ENCODE data around the gene GPX2.

- TF ChIP-seq, protein P1, sequence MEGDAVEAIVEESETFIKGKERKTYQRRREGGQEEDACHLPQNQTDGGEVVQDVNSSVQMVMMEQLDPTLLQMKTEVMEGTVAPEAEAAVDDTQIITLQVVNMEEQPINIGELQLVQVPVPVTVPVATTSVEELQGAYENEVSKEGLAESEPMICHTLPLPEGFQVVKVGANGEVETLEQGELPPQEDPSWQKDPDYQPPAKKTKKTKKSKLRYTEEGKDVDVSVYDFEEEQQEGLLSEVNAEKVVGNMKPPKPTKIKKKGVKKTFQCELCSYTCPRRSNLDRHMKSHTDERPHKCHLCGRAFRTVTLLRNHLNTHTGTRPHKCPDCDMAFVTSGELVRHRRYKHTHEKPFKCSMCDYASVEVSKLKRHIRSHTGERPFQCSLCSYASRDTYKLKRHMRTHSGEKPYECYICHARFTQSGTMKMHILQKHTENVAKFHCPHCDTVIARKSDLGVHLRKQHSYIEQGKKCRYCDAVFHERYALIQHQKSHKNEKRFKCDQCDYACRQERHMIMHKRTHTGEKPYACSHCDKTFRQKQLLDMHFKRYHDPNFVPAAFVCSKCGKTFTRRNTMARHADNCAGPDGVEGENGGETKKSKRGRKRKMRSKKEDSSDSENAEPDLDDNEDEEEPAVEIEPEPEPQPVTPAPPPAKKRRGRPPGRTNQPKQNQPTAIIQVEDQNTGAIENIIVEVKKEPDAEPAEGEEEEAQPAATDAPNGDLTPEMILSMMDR (conservative IDR thresholded peaks at IDR 0.05; ENCODE audit: low read length), result no peak
- no peak for TF ChIP-seq EZH2phosphoT487 (IDR thresholded peaks at IDR 0.05; ENCODE audit: borderline replicate concordance)
Observed at GRCh38 chr14:64912261-64912660, 30.3 kb downstream of the GPX2 start.
